SK-N-SH treated with all-trans-retinoic acid at 6 μM for 48 hours (cell line): ENCODE results near the gene MTA1.

ENCODE experiments used
- ARNTL ChIP-seq: fragments of 450-650 bp; formaldehyde crosslinking; IDR thresholded peaks from 2 replicates; pipeline ENCODE4 v1.5.0; 2020; ENCODE audit warnings: low read depth, mild to moderate bottlenecking, moderate library complexity, borderline replicate concordance
- CSDC2 ChIP-seq: fragments of 250-450 bp; sonication (Bioruptor Pico); IDR thresholded peaks from 2 replicates; pipeline ENCODE4 v1.5.0; 2020; ENCODE audit warnings: mild to moderate bottlenecking, moderate library complexity
- GLIS3 ChIP-seq: fragments of 250-450 bp; sonication (Bioruptor Pico); IDR thresholded peaks from 2 replicates; pipeline ENCODE4 v1.5.0; 2020; ENCODE audit warnings: mild to moderate bottlenecking, moderate library complexity
- OSR1 ChIP-seq: fragments of 250-450 bp; sonication (Bioruptor Pico); IDR thresholded peaks from 2 replicates; pipeline ENCODE4 v1.8.0; 2022; ENCODE audit warnings: moderate library complexity, mild to moderate bottlenecking, inconsistent platforms
- PATZ1 ChIP-seq: fragments of 250-450 bp; sonication (Bioruptor Pico); IDR thresholded peaks from 2 replicates; pipeline ENCODE4 v1.8.0; 2020; ENCODE audit warnings: mild to moderate bottlenecking, moderate library complexity, borderline replicate concordance
- RARB ChIP-seq: fragments of 250-450 bp; sonication (Bioruptor Pico); IDR thresholded peaks from 2 replicates; pipeline ENCODE4 v1.8.0; 2021; ENCODE audit warnings: mild to moderate bottlenecking, moderate library complexity
- TCF4 ChIP-seq: fragments of 250-450 bp; sonication (Bioruptor Pico); IDR thresholded peaks from 2 replicates; pipeline ENCODE4 v1.8.0; 2021; ENCODE audit warnings: mild to moderate bottlenecking, moderate library complexity, borderline replicate concordance
- ZFP3 ChIP-seq: fragments of 250-450 bp; sonication (Bioruptor Pico); IDR thresholded peaks from 2 replicates; pipeline ENCODE4 v1.5.0; 2020; ENCODE audit warnings: mild to moderate bottlenecking, moderate library complexity
- ZFP30 ChIP-seq: fragments of 450-650 bp; formaldehyde crosslinking; IDR thresholded peaks from 2 replicates; pipeline ENCODE4 v1.5.0; 2022; ENCODE audit warnings: mild to moderate bottlenecking, moderate library complexity
- ZNF565 ChIP-seq: fragments of 450-650 bp; formaldehyde crosslinking; conservative IDR thresholded peaks from 2 replicates; pipeline ENCODE4 v1.5.0; 2020; ENCODE audit warnings: low read depth, mild to moderate bottlenecking, moderate library complexity
- ZNF70 ChIP-seq: fragments of 450-650 bp; formaldehyde crosslinking; IDR thresholded peaks from 2 replicates; pipeline ENCODE4 v1.5.0; 2020; ENCODE audit warnings: mild to moderate bottlenecking, moderate library complexity
- TF ChIP-seq, protein P1 (sequence below): fragments of 250-450 bp; sonication (Bioruptor Pico); IDR thresholded peaks from 2 replicates; pipeline ENCODE4 v1.5.1; 2020; ENCODE audit warnings: low read depth, mild to moderate bottlenecking, moderate library complexity
- TF ChIP-seq, protein P2 (sequence below): fragments of 250-450 bp; sonication (Bioruptor Pico); IDR thresholded peaks from 2 replicates; pipeline ENCODE4 v1.5.0; 2020; ENCODE audit warnings: mild to moderate bottlenecking, moderate library complexity
- TF ChIP-seq, protein P3 (sequence below): fragments of 250-450 bp; sonication (Bioruptor Pico); IDR thresholded peaks from 2 replicates; pipeline ENCODE4 v1.5.1; 2021; ENCODE audit warnings: mild to moderate bottlenecking, moderate library complexity

DNA sequence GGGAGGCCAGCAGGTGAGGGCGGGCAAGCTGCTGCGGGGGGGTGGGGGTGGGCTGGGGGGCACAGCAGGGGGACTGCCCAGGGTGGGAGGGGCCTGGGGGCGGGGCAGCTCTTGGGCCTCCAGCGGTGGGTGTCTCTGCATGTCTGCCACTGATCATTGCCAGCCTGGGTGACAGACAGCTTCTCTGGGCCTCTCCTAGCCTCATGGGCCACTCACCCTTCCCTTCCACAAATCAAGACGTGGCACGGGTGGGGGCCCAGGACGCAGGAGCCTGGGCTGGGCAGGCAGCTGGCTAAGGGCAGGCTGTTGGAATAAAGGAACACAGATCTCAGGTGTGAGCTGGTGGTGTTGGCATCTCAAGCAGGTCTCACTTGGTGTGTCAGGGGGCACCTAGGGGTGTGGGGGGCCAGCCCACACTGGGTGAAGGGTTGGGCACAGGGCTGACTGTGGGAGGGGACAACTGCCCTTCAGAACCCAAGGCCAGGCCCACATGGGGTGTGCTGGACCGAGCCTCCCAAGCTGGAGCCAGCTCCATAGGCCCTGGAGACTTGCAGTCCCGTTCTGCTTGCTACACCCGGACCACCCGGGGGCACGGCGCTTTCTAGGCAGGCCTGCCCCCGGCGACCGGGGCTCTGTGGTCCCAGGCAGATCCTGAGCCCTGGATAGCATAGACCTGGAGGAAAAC lies 74.4 kb downstream of the MTA1 start:
- TF ChIP-seq RARB (CRISPR knock-in tag) (no peak), ZFP30 (CRISPR knock-in tag) (no peak), TCF4 (CRISPR knock-in tag) (no peak), PATZ1 (CRISPR knock-in tag) (no peak), ZNF70 (no peak), CSDC2 (no peak), OSR1 (CRISPR knock-in tag) (no peak), ZFP3 (CRISPR knock-in tag) (no peak), GLIS3 (CRISPR knock-in tag) (no peak), ZNF565 (no peak), ARNTL (no peak)
- TF ChIP-seq, protein P1, sequence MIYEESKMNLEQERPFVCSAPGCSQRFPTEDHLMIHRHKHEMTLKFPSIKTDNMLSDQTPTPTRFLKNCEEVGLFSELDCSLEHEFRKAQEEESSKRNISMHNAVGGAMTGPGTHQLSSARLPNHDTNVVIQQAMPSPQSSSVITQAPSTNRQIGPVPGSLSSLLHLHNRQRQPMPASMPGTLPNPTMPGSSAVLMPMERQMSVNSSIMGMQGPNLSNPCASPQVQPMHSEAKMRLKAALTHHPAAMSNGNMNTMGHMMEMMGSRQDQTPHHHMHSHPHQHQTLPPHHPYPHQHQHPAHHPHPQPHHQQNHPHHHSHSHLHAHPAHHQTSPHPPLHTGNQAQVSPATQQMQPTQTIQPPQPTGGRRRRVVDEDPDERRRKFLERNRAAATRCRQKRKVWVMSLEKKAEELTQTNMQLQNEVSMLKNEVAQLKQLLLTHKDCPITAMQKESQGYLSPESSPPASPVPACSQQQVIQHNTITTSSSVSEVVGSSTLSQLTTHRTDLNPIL, result no peak
- TF ChIP-seq, protein P2, sequence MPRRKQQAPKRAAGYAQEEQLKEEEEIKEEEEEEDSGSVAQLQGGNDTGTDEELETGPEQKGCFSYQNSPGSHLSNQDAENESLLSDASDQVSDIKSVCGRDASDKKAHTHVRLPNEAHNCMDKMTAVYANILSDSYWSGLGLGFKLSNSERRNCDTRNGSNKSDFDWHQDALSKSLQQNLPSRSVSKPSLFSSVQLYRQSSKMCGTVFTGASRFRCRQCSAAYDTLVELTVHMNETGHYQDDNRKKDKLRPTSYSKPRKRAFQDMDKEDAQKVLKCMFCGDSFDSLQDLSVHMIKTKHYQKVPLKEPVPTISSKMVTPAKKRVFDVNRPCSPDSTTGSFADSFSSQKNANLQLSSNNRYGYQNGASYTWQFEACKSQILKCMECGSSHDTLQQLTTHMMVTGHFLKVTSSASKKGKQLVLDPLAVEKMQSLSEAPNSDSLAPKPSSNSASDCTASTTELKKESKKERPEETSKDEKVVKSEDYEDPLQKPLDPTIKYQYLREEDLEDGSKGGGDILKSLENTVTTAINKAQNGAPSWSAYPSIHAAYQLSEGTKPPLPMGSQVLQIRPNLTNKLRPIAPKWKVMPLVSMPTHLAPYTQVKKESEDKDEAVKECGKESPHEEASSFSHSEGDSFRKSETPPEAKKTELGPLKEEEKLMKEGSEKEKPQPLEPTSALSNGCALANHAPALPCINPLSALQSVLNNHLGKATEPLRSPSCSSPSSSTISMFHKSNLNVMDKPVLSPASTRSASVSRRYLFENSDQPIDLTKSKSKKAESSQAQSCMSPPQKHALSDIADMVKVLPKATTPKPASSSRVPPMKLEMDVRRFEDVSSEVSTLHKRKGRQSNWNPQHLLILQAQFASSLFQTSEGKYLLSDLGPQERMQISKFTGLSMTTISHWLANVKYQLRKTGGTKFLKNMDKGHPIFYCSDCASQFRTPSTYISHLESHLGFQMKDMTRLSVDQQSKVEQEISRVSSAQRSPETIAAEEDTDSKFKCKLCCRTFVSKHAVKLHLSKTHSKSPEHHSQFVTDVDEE (CRISPR knock-in tag), result no peak
- TF ChIP-seq, protein P3, sequence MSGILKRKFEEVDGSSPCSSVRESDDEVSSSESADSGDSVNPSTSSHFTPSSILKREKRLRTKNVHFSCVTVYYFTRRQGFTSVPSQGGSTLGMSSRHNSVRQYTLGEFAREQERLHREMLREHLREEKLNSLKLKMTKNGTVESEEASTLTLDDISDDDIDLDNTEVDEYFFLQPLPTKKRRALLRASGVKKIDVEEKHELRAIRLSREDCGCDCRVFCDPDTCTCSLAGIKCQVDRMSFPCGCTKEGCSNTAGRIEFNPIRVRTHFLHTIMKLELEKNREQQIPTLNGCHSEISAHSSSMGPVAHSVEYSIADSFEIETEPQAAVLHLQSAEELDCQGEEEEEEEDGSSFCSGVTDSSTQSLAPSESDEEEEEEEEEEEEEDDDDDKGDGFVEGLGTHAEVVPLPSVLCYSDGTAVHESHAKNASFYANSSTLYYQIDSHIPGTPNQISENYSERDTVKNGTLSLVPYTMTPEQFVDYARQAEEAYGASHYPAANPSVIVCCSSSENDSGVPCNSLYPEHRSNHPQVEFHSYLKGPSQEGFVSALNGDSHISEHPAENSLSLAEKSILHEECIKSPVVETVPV (CRISPR knock-in tag), result no peak
